HepG2 (cell line): ENCODE measurements around the gene CCND1. TPM values are rescaled to one million over a fixed set of nuclear protein-coding genes. Genes with fewer than 3 reads are reported as not detected.
A peak's percentile ranks its signal among the peaks of the same experiment; 100 is the strongest.

Source experiments
- ATF7 ChIP-seq, 2 experiments: fragments of 450-650 bp in 1 of 2; sonication (generic) in 1 of 2; formaldehyde crosslinking in 1 of 2; IDR thresholded peaks; 2 replicates each; pipeline versions ENCODE4 v1.4.0 to v1.6.1; 2016 to 2020; ENCODE audit warnings: antibody characterized with exemption in 1 of 2, mild to moderate bottlenecking in 1 of 2, missing genetic modification reagents in 1 of 2
- CCAR2 ChIP-seq: fragments of 200-400 bp; formaldehyde crosslinking; optimal IDR thresholded peaks from 2 replicates; pipeline ENCODE3; 2018; ENCODE audit warnings: low read depth, mild to moderate bottlenecking, low read length, moderate library complexity
- CHD4 ChIP-seq: fragments of 200-600 bp; sonication (generic); IDR thresholded peaks from 2 replicates; pipeline ENCODE4 v1.7.0; 2017; ENCODE audit warnings: mild to moderate bottlenecking, low read length, borderline replicate concordance
- FOXA1 ChIP-seq, 2 experiments: fragments of 450-650 bp in 1 of 2; sonication (generic) in 1 of 2; formaldehyde crosslinking in 1 of 2; IDR thresholded peaks; 2 replicates each; pipeline versions ENCODE4 v1.4.0 to v1.6.1; 2016 to 2020; ENCODE audit warnings: missing genetic modification reagents in 1 of 2
- HDAC6 ChIP-seq: fragments of 200-600 bp; sonication (generic); IDR thresholded peaks from 2 replicates; pipeline ENCODE4 v1.7.0; 2017; ENCODE audit warnings: mild to moderate bottlenecking, antibody characterized with exemption, low read length, low read depth
- HNRNPLL ChIP-seq: fragments of 200-400 bp; formaldehyde crosslinking; IDR thresholded peaks from 2 replicates; pipeline ENCODE4 v1.6.1; 2017; ENCODE audit warnings: mild to moderate bottlenecking, low read depth, low read length; ENCODE audit not compliant: poor library complexity, severe bottlenecking
- KDM2A ChIP-seq: sonication (generic); formaldehyde crosslinking; IDR thresholded peaks from 2 replicates; pipeline ENCODE4 v1.4.0; 2020; ENCODE audit warnings: low read depth, missing genetic modification reagents, borderline replicate concordance
- MTA3 ChIP-seq: sonication (generic); formaldehyde crosslinking; IDR thresholded peaks from 2 replicates; pipeline ENCODE4 v1.4.0; 2020; ENCODE audit warnings: missing genetic modification reagents
- MTF1 ChIP-seq: sonication (generic); formaldehyde crosslinking; IDR thresholded peaks from 2 replicates; pipeline ENCODE4 v1.5.0; 2020; ENCODE audit warnings: missing genetic modification reagents
- MXD3 ChIP-seq: IDR thresholded peaks from 2 replicates; pipeline ENCODE4 v1.6.1; 2016; ENCODE audit warnings: mild to moderate bottlenecking, missing biosample characterization, missing genetic modification reagents
- NR0B2 ChIP-seq: sonication (generic); formaldehyde crosslinking; IDR thresholded peaks from 2 replicates; pipeline ENCODE4 v1.4.0; 2020; ENCODE audit warnings: mild to moderate bottlenecking, missing genetic modification reagents
- NR2F1 ChIP-seq, 2 experiments: fragments of 450-650 bp in 1 of 2; formaldehyde crosslinking in 1 of 2; IDR thresholded peaks; 2 replicates each; pipeline versions ENCODE4 v1.5.0 to v1.6.1; 2016 to 2020; ENCODE audit warnings: mild to moderate bottlenecking in 1 of 2, missing compliant biosample characterization in 1 of 2, missing genetic modification reagents in 1 of 2, moderate library complexity in 1 of 2
- RARA ChIP-seq: IDR thresholded peaks from 2 replicates; pipeline ENCODE4 v1.6.1; 2016; ENCODE audit warnings: missing genetic modification reagents, missing compliant biosample characterization
- SCMH1 ChIP-seq: sonication (generic); formaldehyde crosslinking; IDR thresholded peaks from 2 replicates; pipeline ENCODE4 v1.9.0; 2021; ENCODE audit warnings: missing genetic modification reagents, mild to moderate bottlenecking, borderline replicate concordance
- SMAD9 ChIP-seq: sonication (generic); formaldehyde crosslinking; IDR thresholded peaks from 2 replicates; pipeline ENCODE4 v1.5.1; 2020; ENCODE audit warnings: mild to moderate bottlenecking, missing genetic modification reagents
- SOX5 ChIP-seq: IDR thresholded peaks from 2 replicates; pipeline ENCODE4 v1.6.1; 2016; ENCODE audit warnings: borderline replicate concordance
- THAP8 ChIP-seq: sonication (generic); formaldehyde crosslinking; IDR thresholded peaks from 2 replicates; pipeline ENCODE4 v1.5.1; 2020; ENCODE audit warnings: missing genetic modification reagents, mild to moderate bottlenecking, borderline replicate concordance
- ZBTB2 ChIP-seq: sonication (generic); formaldehyde crosslinking; IDR thresholded peaks from 2 replicates; pipeline ENCODE4 v1.8.0; 2022; ENCODE audit warnings: low read depth, missing genetic modification reagents
- ZFP1 ChIP-seq: IDR thresholded peaks from 2 replicates; pipeline ENCODE4 v1.6.1; 2016
- ZNF207 ChIP-seq: fragments of 450-650 bp; IDR thresholded peaks from 2 replicates; pipeline ENCODE4 v1.6.1; 2016; ENCODE audit warnings: antibody characterized with exemption, borderline replicate concordance
- ZNF639 ChIP-seq: conservative IDR thresholded peaks from 2 replicates; pipeline ENCODE4 v1.6.1; 2018; ENCODE audit warnings: missing genetic modification reagents
- ZNF674 ChIP-seq: sonication (generic); formaldehyde crosslinking; IDR thresholded peaks from 2 replicates; pipeline ENCODE4 v1.5.0; 2020; ENCODE audit warnings: low read depth, mild to moderate bottlenecking, missing genetic modification reagents
- ZNF792 ChIP-seq: IDR thresholded peaks from 2 replicates; pipeline ENCODE4 v1.6.1; 2016
- ZUFSP ChIP-seq: sonication (generic); formaldehyde crosslinking; IDR thresholded peaks from 2 replicates; pipeline ENCODE4 v1.9.0; 2021; ENCODE audit warnings: missing genetic modification reagents, mild to moderate bottlenecking, borderline replicate concordance
- polyA plus RNA-seq, 8 experiments: library from polyadenylated mRNA; depleted of rRNA in 3 of 8; stranded (reverse) in 7 of 8; unstranded in 1 of 8; fragments of >200 nt; fragmentation: Illumina TruSeq in 4 of 8; extraction: Trizol in 4 of 8; gene quantifications; 2 replicates each; pipeline versions ENCODE4 v1.2.1 to v1.2.3, GENCODE V29; 2011 to 2016; ENCODE audit warnings: low read depth in 4 of 8, missing spikeins in 1 of 8, mixed read lengths in 1 of 8; ENCODE audit not compliant: insufficient read depth in 1 of 8
- total RNA-seq, 5 experiments: library from RNA; depleted of rRNA; stranded (reverse); fragments of >200 nt; fragmentation: Illumina TruSeq; extraction: Trizol; gene quantifications; 2 replicates each; pipeline ENCODE4 v1.2.3, GENCODE V29; 2016; ENCODE audit warnings: low read depth in 1 of 5

CCND1 gene
- total and polyA plus RNA-seq, 2 of the 13 experiments (the other 11 are each of a cell fraction or from before 2014, with no cell fraction given), result 107 to 136 TPM

GRCh38 chr11:69640995-69641581 lies at the start of gene CCND1 (continued):
- TF ChIP-seq MXD3 (peak; percentile 48; the same call in 1 of the 2 replicates), HNRNPLL (peak; percentile 58), ZBTB2 (peak; percentile 38; the same call in 1 of the 2 replicates), MTF1 (CRISPR knock-in tag) (no peak), ZNF674 (CRISPR knock-in tag) (no peak), ATF7 (IDR thresholded peaks at IDR 0.05) (no peak), ATF7 (CRISPR knock-in tag; IDR thresholded peaks at IDR 0.05) (no peak), CHD4 (no peak), ZFP1 (CRISPR knock-in tag) (no peak), SCMH1 (CRISPR knock-in tag) (no peak), FOXA1 (IDR thresholded peaks at IDR 0.05) (no peak), FOXA1 (CRISPR knock-in tag; IDR thresholded peaks at IDR 0.05) (0 out of 2 replicates have a peak, but pooled peaks have one; percentile 30), ZNF207 (no peak), CCAR2 (no peak), MTA3 (no peak), ZUFSP (CRISPR knock-in tag) (no peak), HDAC6 (no peak), SMAD9 (CRISPR knock-in tag) (no peak), NR2F1 (CRISPR knock-in tag; IDR thresholded peaks at IDR 0.05) (no peak), THAP8 (no peak), KDM2A (CRISPR knock-in tag) (peak; percentile 92; the same call in 1 of the 2 replicates), ZNF639 (CRISPR knock-in tag) (no peak), ZNF792 (peak; percentile 75), RARA (peak; percentile 37; the same call in 1 of the 2 replicates), NR0B2 (peak; percentile 62; the same call in 1 of the 2 replicates), SOX5 (CRISPR knock-in tag) (peak; percentile 70; the same call in 1 of the 2 replicates)
